HUES48 (cell line): ENCODE data around the gene TEAD3.

Experiments
- H3K27ac ChIP-seq: one replicate; pipeline ENCODE4 v1.7.0; 2013; ENCODE audit warnings: low read depth, low read length, inconsistent platforms
- H3K27me3 ChIP-seq: 2 replicates; pipeline ENCODE4 v1.6.1; 2013; ENCODE audit warnings: mild to moderate bottlenecking, low read length; ENCODE audit not compliant: control insufficient read depth, insufficient read depth
- H3K36me3 ChIP-seq: 2 replicates; pipeline ENCODE4 v1.6.1; 2013; ENCODE audit warnings: low read length; ENCODE audit not compliant: control insufficient read depth, insufficient read depth
- H3K4me1 ChIP-seq: 2 replicates; pipeline ENCODE4 v1.6.1; 2013; ENCODE audit warnings: mild to moderate bottlenecking, low read length; ENCODE audit not compliant: control insufficient read depth, insufficient read depth
- H3K4me3 ChIP-seq: 2 replicates; pipeline ENCODE4 v1.5.1; 2013; ENCODE audit warnings: mild to moderate bottlenecking, low read depth, low read length
- H3K9ac ChIP-seq: 2 replicates; pipeline ENCODE4 v1.6.1; 2013; ENCODE audit warnings: mild to moderate bottlenecking, low read depth, low read length, moderate library complexity
- H3K9me3 ChIP-seq: 2 replicates; pipeline ENCODE4 v1.6.1; 2013; ENCODE audit warnings: low read length; ENCODE audit not compliant: control insufficient read depth, insufficient read depth

TEAD3 gene

DNA sequence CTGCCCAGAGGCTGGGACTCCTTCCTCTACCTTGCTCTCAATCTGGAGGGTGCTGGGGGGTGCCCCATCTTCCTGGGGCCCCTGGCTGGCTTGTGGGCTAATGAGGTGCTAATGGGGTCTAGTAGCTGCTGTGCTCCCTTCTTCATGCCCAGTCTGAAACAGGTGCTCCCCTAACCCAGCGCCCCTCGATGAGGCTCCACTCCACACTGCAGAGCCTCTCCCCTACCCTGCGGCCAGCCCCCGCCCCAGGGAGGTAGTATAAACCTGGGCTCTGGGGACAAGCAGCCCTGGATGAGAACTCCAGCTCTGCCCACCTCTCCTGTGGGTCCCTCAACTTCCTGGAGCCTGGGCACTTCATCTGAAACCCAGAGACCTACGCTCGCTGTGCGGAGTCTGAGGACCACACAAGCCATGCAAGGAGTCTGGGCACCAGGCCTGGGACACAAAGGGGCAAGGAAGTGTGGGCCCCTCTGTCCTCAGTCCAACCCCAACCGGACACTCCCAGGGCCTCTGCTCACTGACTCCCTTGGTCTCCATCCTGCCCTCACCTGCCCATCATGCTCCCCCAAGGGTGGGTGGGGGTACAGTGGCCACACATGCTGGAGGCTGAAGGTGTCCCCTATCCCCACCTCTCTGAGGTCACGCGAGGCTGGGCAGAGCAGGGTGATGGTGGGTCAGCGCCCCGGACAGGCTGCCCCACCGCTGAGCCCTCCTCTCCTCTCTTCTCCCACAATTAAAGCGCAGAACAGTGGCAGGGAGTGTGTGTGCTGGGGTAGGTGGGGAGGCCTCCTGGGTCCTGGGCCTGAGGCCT lies 22.5 kb downstream of the TEAD3 start:
- Histone ChIP-seq H3K27ac (peak overlapping the region; percentile 46), H3K4me1 (peaks cover 20% of the 10 kb centered on the region; the same call in 1 of the 2 replicates), H3K27me3 (no peaks in the 10 kb centered on the region), H3K9ac (no peak overlapping the region), H3K36me3 (peaks cover 63% of the 10 kb centered on the region), H3K9me3 (no peaks in the 10 kb centered on the region), H3K4me3 (no peak overlapping the region)

DNA sequence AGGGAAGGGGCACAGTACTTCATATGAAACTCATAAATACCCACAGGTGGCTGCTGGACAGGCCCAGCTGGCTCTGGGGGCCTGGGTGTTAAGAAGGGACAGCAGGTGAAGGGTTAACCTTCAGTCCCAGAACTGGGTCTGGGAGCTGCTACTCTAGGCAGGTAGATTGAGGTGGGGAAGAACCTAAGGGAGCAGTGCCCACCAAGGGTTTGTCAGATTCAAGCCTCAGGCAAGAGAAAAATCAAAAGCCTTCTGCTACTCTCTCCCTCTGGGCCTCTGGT lies 23.1 kb downstream of the TEAD3 start:
- Histone ChIP-seq H3K36me3 (peaks cover 65% of the 10 kb centered on the region), H3K27ac (peak overlapping the region; percentile 46), H3K27me3 (no peaks in the 10 kb centered on the region), H3K9ac (no peak overlapping the region), H3K4me3 (no peak overlapping the region), H3K4me1 (peaks cover 20% of the 10 kb centered on the region; the same call in 1 of the 2 replicates), H3K9me3 (no peaks in the 10 kb centered on the region)

DNA sequence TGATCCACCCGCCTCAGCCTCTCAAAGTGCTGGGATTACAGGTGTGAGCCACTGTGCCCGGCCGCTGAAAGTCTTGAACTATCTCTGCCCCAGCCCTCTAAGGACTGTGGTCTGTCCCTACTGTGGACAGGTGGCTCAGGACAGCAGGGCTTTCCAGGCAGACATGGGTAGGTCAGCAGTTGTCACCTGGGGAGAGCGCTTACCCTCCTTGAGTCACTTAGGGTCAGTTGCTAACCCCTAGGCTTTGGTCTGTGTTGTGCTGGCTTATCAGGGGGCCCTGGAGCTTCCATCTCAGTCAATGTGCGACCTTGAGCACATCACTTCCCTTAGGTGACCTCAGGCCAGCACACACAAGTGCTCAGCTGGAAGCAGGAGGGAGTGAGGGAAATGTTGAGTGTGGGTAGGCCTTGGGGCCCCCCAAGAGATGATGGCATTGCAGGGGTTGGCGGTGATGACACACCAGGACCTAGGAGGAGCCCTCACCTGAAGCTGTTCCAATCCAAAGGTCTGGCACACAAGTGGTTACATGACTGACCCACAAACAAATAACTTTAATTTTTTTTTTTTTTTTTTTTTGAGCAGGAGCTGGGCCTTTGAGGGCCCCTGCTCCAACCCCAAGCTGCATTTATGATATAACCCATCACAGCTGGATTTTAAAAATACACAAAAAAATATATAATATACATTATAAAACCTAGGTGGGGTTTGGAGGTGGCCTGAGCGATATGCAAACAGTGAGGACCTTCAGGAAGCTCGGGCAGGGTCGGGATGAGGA lies 23.6 kb downstream of the TEAD3 start:
- Histone ChIP-seq H3K4me1 (peaks cover 20% of the 10 kb centered on the region; the same call in 1 of the 2 replicates), H3K4me3 (no peak overlapping the region), H3K36me3 (peaks cover 65% of the 10 kb centered on the region), H3K9me3 (no peaks in the 10 kb centered on the region), H3K9ac (no peak overlapping the region), H3K27ac (peak overlapping the region; percentile 46), H3K27me3 (no peaks in the 10 kb centered on the region)

DNA sequence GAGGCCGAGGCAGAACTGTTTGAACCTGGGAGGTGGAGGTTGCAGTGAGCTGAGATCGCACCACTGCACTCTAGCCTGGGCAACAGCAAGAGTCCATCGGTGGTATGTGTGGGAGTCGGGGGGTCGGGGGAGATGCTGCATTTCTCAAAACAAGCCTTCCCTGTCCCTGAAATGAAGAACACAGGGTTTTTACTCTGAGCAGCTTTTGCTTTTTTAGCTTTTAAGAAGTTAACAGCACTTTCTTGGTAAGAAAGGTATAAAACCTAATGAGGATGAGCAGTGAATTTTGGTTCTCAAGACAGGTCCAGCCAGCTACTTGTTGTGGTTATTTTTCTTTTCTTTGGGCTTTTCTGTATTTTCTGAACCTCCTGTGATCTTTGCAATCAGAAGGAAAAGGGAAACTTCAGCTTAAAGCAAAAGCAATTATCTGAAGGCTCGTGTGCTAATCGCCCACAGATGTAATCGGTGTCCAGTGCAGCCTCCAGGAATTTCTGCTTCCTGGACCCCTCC lies 25.0 kb downstream of the TEAD3 start:
- Histone ChIP-seq H3K27ac (peak overlapping the region; percentile 52), H3K27me3 (no peaks in the 10 kb centered on the region), H3K4me1 (peaks cover 19% of the 10 kb centered on the region), H3K36me3 (peaks cover 61% of the 10 kb centered on the region), H3K9ac (no peak overlapping the region), H3K9me3 (no peaks in the 10 kb centered on the region), H3K4me3 (0 out of 2 replicates have a peak overlapping the region, but pooled peaks have one; percentile 7)

DNA sequence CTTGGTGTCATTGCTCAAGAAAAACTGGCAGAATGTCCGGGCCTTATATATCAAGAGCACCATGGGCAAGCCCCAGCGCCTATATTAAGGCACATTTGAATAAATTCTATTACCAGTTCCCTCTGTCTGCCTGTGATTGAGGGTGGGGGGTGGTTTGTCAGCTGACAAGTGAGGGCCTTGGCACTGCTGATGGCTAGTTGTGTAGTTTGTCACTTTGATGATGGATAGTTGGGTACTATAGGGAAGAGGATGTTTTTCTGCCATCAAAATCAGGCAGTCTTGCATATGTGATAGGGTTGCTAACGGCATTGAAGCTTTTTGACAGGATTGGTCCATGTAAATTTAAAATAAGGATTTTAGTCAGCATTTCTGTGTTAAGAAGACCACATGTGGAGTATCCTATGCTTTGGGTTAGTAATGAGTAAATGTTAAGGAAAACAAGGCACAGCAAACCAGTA lies 26.2 kb downstream of the TEAD3 start:
- H3K9ac ChIP-seq, result no peak overlapping the region

DNA sequence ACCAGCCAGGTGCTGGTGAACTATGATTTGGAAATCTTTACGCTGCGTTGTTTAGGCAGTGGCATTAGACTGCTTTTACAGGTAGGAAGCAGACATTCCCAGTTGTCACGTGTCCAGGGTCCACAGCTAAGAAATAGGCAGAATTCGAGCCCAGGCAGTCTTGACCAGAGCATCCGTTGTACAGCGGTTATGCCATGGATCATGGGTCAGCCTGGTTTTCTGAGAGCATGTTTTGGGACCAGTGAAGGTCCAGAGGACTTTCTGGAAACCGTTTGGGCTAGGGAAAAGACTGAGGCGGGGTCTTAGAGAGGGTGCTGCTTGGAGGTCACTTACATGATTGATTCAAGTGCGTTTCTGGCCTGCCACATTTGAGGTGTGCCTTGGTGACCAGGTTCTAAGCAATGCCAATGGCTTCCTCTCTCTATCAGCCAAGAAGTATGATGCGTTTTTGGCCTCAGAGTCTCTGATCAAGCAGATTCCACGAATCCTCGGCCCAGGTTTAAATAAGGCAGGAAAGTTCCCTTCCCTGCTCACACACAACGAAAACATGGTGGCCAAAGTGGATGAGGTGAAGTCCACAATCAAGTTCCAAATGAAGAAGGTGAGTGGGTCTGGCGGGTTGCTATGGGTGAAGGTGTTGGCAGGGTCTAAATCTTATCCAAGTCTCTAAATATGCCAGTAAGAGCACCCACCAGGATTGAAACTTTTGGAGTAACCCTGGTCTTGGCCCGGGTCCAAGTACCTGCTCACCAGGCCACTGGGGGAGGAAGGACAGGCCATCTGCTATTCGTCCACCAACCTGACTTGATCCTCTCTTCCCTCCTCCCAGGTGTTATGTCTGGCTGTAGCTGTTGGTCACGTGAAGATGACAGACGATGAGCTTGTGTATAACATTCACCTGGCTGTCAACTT lies 26.9 kb downstream of the TEAD3 start:
- H3K27me3 ChIP-seq, result no peaks in the 10 kb centered on the region
- H3K36me3 ChIP-seq, result peaks cover 73% of the 10 kb centered on the region
- H3K27ac ChIP-seq, result peak overlapping the region; percentile 66
- H3K9ac ChIP-seq, result peak overlapping the region; percentile 99
- H3K4me3 ChIP-seq, result peak overlapping the region; percentile 99
- peaks cover 19% of the 10 kb centered on the region for H3K4me1 ChIP-seq
- no peaks in the 10 kb centered on the region for H3K9me3 ChIP-seq

More for the DNA sequence above, 26.2 kb downstream of the TEAD3 start:
- Histone ChIP-seq H3K9me3 (no peaks in the 10 kb centered on the region), H3K36me3 (peaks cover 73% of the 10 kb centered on the region), H3K4me1 (peaks cover 19% of the 10 kb centered on the region), H3K27ac (peak overlapping the region; percentile 52), H3K4me3 (peak overlapping the region; percentile 99), H3K27me3 (no peaks in the 10 kb centered on the region)

DNA sequence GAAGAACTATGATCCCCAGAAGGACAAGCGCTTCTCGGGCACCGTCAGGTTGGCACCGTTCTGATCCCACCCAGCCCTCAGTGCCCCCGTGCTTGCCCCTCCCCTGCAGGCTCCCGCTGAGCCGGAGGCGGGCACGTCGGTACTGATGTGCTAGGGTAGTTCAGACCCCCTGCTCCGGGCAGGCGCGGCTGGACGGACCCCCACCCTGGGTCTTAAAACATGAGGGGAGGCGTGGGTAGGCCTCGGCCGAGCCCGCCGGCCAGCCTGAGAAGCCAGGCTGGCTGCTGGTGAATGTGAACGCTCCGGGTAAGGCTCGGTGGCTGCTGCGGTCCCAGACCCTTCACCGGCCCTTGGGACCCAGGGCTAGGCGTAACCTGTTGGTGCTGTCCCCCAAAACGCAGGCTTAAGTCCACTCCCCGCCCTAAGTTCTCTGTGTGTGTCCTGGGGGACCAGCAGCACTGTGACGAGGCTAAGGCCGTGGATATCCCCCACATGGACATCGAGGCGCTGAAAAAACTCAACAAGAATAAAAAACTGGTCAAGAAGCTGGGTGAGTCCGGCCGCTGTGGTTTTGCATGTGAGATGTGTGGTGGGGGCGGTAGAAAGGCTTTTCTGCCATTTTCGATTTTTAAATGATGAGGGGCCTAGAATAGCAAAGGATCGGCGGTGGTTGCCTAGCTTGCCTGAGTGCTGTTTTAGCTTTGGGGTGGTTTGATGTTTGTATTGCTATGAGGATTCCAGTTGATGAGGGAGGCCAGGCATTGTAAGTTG lies 27.7 kb downstream of the TEAD3 start:
- Histone ChIP-seq H3K27me3 (no peaks in the 10 kb centered on the region), H3K4me3 (peak overlapping the region; percentile 99), H3K27ac (peak overlapping the region; percentile 94), H3K36me3 (peaks cover 68% of the 10 kb centered on the region), H3K9ac (peak overlapping the region; percentile 99), H3K9me3 (no peaks in the 10 kb centered on the region), H3K4me1 (peaks cover 19% of the 10 kb centered on the region)

DNA sequence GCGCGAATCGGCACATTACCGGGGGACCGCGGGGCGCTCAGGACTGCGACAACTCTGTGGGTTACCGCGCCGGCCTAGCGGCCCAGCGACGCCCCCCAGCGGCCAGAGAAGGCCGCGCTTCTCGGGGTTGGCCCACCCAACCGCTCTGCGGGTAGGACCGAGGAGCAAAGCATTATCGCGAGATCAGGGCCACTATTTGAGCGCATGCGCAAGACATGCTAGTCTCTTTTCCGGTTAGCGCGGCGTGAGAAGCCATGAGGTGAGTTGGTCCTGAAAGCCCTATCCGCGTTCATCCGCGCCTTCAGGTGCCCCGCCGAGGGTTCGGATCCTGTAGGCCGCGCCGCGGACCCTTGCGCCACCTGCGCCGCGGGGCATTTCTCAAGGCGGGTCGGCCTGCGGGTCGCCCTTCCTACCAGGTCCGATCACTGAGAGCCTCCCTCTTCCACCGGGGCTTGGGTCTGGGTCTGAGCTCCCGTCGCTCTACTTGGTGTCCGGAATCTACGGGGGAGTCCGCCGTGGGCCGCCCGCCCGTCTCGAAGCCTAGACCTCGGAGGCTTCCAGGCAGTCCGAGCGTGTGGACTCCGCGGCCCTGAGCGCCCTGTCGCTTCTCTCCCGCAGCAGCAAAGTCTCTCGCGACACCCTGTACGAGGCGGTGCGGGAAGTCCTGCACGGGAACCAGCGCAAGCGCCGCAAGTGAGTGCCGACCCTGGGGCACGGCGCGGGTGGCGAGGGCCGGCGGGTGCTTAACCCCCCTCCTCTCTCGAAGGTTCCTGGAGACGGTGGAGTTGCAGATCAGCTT lies 28.5 kb downstream of the TEAD3 start, which contains the start of gene RPL10A:
TSS of gene RPL10A (plus strand) at position 221 of the 799 bp plus-strand sequence. CDS start at position 255, 34 bp downstream.
- peak within 1 kb of the TSS; percentile 94 for H3K27ac ChIP-seq
- no peaks in the 10 kb centered on the region for H3K9me3 ChIP-seq
- peak within 1 kb of the TSS; percentile 99 for H3K9ac ChIP-seq
- peaks cover 19% of the 10 kb centered on the region for H3K4me1 ChIP-seq
- H3K36me3 ChIP-seq, result peaks cover 66% of the 10 kb centered on the region
- peak within 1 kb of the TSS; percentile 99 for H3K4me3 ChIP-seq
- H3K27me3 ChIP-seq, result no peaks in the 10 kb centered on the region

DNA sequence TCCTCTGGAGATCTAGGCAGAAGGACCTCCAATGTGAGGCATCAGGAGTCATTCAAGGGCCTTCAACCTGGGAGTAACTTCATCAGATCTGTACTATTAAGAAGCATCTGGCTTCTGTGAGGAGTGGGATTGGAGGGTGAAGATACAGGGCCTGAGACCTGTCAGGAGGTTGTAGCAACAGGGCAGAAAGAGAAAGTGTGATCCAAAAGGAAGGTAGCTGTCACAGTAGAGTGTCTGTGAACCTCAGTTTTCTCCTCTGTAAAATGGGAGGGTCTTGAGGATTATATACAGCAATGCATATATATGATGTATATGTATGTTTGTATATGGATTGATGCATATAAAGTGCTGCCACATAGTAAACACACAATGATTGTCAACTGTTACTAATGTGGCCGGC lies 31.2 kb downstream of the TEAD3 start:
- H3K9me3 ChIP-seq, result no peaks in the 10 kb centered on the region

More for the DNA sequence above, 31.2 kb downstream of the TEAD3 start:
- no peak overlapping the region for H3K9ac ChIP-seq
- peaks cover 47% of the 10 kb centered on the region for H3K36me3 ChIP-seq
- peaks cover 13% of the 10 kb centered on the region for H3K4me1 ChIP-seq
- no peaks in the 10 kb centered on the region for H3K27me3 ChIP-seq
- H3K27ac ChIP-seq, result no peak overlapping the region
- H3K4me3 ChIP-seq, result no peak overlapping the region
